HG03354 (cell line): ENCODE measurements around the gene NAA35.
"Not testable (repeated sequence)": the region's sequence is repeated elsewhere in the genome, so short reads cannot be mapped to it uniquely, and the experiment has no call there.

Experiments used
- ATAC-seq: cut with Tn5 transposase; IDR thresholded peaks from one replicate; pipeline ENCODE4 v1.9.1; 2021; ENCODE audit warnings: mild to moderate bottlenecking; ENCODE audit not compliant: unreplicated experiment, poor library complexity, severe bottlenecking

The NAA35 gene

GRCh38 chr9:85940832-85941621, at the start of gene NAA35:
Gene NAA35, plus strand, starts transcription at chr9:85941146. Its CDS starts 1,014 bp downstream, at chr9:85942160.
- peak; percentile 89 for ATAC-seq

GRCh38 chr9:85892401-85892800, 48.5 kb upstream of the NAA35 start:
- ATAC-seq = no peak

GRCh38 chr9:85895685-85896084, 45.3 kb upstream of the NAA35 start:
- no peak for ATAC-seq

GRCh38 chr9:85897848-85898247, 43.1 kb upstream of the NAA35 start:
- no peak for ATAC-seq

- no peak for ATAC-seq
Observed at GRCh38 chr9:85898332-85898731, 42.6 kb upstream of the NAA35 start.

GRCh38 chr9:85899388-85899787, 41.6 kb upstream of the NAA35 start:
- ATAC-seq = no peak

- ATAC-seq = no peak
Observed at GRCh38 chr9:85900504-85901201, 40.3 kb upstream of the NAA35 start.

- ATAC-seq = no peak
Observed at GRCh38 chr9:85904975-85905374, 36.0 kb upstream of the NAA35 start.

- no peak for ATAC-seq
Observed at GRCh38 chr9:85905957-85906356, 35.0 kb upstream of the NAA35 start.

- ATAC-seq = no peak
Observed at GRCh38 chr9:85909390-85909789, 31.6 kb upstream of the NAA35 start.

GRCh38 chr9:85914108-85914507, 26.8 kb upstream of the NAA35 start:
- no peak for ATAC-seq

- no peak for ATAC-seq
Observed at GRCh38 chr9:85917756-85918155, 23.2 kb upstream of the NAA35 start.

GRCh38 chr9:85925493-85925892, 15.5 kb upstream of the NAA35 start:
- ATAC-seq = no peak

GRCh38 chr9:85927076-85927475, 13.9 kb upstream of the NAA35 start:
- ATAC-seq = no peak

GRCh38 chr9:85931495-85931894, 9.5 kb upstream of the NAA35 start:
- ATAC-seq = no peak

- not testable (repeated sequence) for ATAC-seq
Observed at GRCh38 chr9:85935950-85936349, 5.0 kb upstream of the NAA35 start.

GRCh38 chr9:85940275-85940831, 593 bp upstream of the NAA35 start:
- no peak for ATAC-seq

- no peak for ATAC-seq
Observed at GRCh38 chr9:85941622-85941940, 635 bp downstream of the NAA35 start.

- ATAC-seq = no peak
Observed at GRCh38 chr9:85941966-85942912, 1.3 kb downstream of the NAA35 start.
